Stimulated activated naive CD8-positive, alpha-beta T cell treated with anti-CD3 and anti-CD28 coated beads, Interleukin-15, Interleukin-2, amounts not matched to agents 100 ng/mL and 50 ng/mL, for 24 hours (primary cell): ENCODE results near the gene CCDC192.

ENCODE experiments used
- H3K27ac Mint-ChIP-seq: one replicate; pipeline ENCODE4 v1.8.0; 2021; ENCODE audit warnings: mild to moderate bottlenecking, mixed read lengths
- H3K27me3 Mint-ChIP-seq: one replicate; pipeline ENCODE4 v1.8.0; 2021; ENCODE audit warnings: mixed read lengths
- H3K36me3 Mint-ChIP-seq: one replicate; pipeline ENCODE4 v1.8.0; 2021; ENCODE audit warnings: low read depth, mixed read lengths
- H3K4me1 Mint-ChIP-seq: one replicate; pipeline ENCODE4 v1.8.0; 2021; ENCODE audit warnings: low read depth, mixed read lengths
- H3K4me3 Mint-ChIP-seq: one replicate; pipeline ENCODE4 v1.8.0; 2021; ENCODE audit warnings: mild to moderate bottlenecking, mixed read lengths
- H3K9me3 Mint-ChIP-seq: one replicate; pipeline ENCODE4 v1.8.0; 2021; ENCODE audit warnings: mixed read lengths

Gene CCDC192

GRCh38 chr5:127875235-127876021 lies 172.2 kb downstream of the CCDC192 start:
- no peak overlapping the region for H3K4me3 Mint-ChIP-seq
- H3K4me1 Mint-ChIP-seq, result no peaks in the 10 kb centered on the region
- H3K9me3 Mint-ChIP-seq, result no peaks in the 10 kb centered on the region
- no peaks in the 10 kb centered on the region for H3K36me3 Mint-ChIP-seq
- no peak overlapping the region for H3K27ac Mint-ChIP-seq
- no peaks in the 10 kb centered on the region for H3K27me3 Mint-ChIP-seq

- Mint-ChIP-seq H3K9me3 (no peaks in the 10 kb centered on the region), H3K36me3 (no peaks in the 10 kb centered on the region), H3K4me3 (no peak overlapping the region), H3K4me1 (no peaks in the 10 kb centered on the region), H3K27me3 (no peaks in the 10 kb centered on the region), H3K27ac (no peak overlapping the region)
Measured at GRCh38 chr5:127876384-127876783, 173.2 kb downstream of the CCDC192 start.

- no peaks in the 10 kb centered on the region for H3K9me3 Mint-ChIP-seq
Measured at GRCh38 chr5:127878174-127878750, 175.1 kb downstream of the CCDC192 start.

GRCh38 chr5:127884416-127884815 lies 181.2 kb downstream of the CCDC192 start:
- H3K27me3 Mint-ChIP-seq, result no peaks in the 10 kb centered on the region
- no peaks in the 10 kb centered on the region for H3K36me3 Mint-ChIP-seq
- H3K27ac Mint-ChIP-seq, result no peak overlapping the region
- H3K4me3 Mint-ChIP-seq, result no peak overlapping the region
- no peaks in the 10 kb centered on the region for H3K4me1 Mint-ChIP-seq
- H3K9me3 Mint-ChIP-seq, result no peaks in the 10 kb centered on the region

More at GRCh38 chr5:127878174-127878750, 175.1 kb downstream of the CCDC192 start:
- Mint-ChIP-seq H3K36me3 (no peaks in the 10 kb centered on the region), H3K27me3 (no peaks in the 10 kb centered on the region), H3K4me3 (no peak overlapping the region), H3K27ac (no peak overlapping the region), H3K4me1 (no peaks in the 10 kb centered on the region)

- no peaks in the 10 kb centered on the region for H3K4me1 Mint-ChIP-seq
- H3K4me3 Mint-ChIP-seq, result no peak overlapping the region
- no peak overlapping the region for H3K27ac Mint-ChIP-seq
- H3K36me3 Mint-ChIP-seq, result no peaks in the 10 kb centered on the region
- H3K27me3 Mint-ChIP-seq, result no peaks in the 10 kb centered on the region
- no peaks in the 10 kb centered on the region for H3K9me3 Mint-ChIP-seq
Measured at GRCh38 chr5:127885176-127885575, 182.0 kb downstream of the CCDC192 start.

GRCh38 chr5:127886081-127886480 lies 182.9 kb downstream of the CCDC192 start:
- H3K27ac Mint-ChIP-seq, result no peak overlapping the region
- H3K27me3 Mint-ChIP-seq, result no peaks in the 10 kb centered on the region
- no peaks in the 10 kb centered on the region for H3K9me3 Mint-ChIP-seq
- H3K4me3 Mint-ChIP-seq, result no peak overlapping the region
- no peaks in the 10 kb centered on the region for H3K4me1 Mint-ChIP-seq
- no peaks in the 10 kb centered on the region for H3K36me3 Mint-ChIP-seq

- no peaks in the 10 kb centered on the region for H3K9me3 Mint-ChIP-seq
- no peak overlapping the region for H3K27ac Mint-ChIP-seq
- H3K36me3 Mint-ChIP-seq, result no peaks in the 10 kb centered on the region
- no peak overlapping the region for H3K4me3 Mint-ChIP-seq
- no peaks in the 10 kb centered on the region for H3K27me3 Mint-ChIP-seq
- no peaks in the 10 kb centered on the region for H3K4me1 Mint-ChIP-seq
Measured at GRCh38 chr5:127887282-127887681, 184.1 kb downstream of the CCDC192 start.

GRCh38 chr5:127891942-127892341 lies 188.8 kb downstream of the CCDC192 start:
- Mint-ChIP-seq H3K36me3 (no peaks in the 10 kb centered on the region), H3K9me3 (no peaks in the 10 kb centered on the region), H3K27me3 (peaks cover 2% of the 10 kb centered on the region), H3K4me3 (no peak overlapping the region), H3K27ac (no peak overlapping the region), H3K4me1 (no peaks in the 10 kb centered on the region)

- no peaks in the 10 kb centered on the region for H3K9me3 Mint-ChIP-seq
- H3K27ac Mint-ChIP-seq, result no peak overlapping the region
- no peaks in the 10 kb centered on the region for H3K4me1 Mint-ChIP-seq
- H3K27me3 Mint-ChIP-seq, result peaks cover 5% of the 10 kb centered on the region
- H3K36me3 Mint-ChIP-seq, result no peaks in the 10 kb centered on the region
- H3K4me3 Mint-ChIP-seq, result no peak overlapping the region
Measured at GRCh38 chr5:127892467-127893207, 189.4 kb downstream of the CCDC192 start.

GRCh38 chr5:127893232-127893631 lies 190.0 kb downstream of the CCDC192 start:
- H3K4me3 Mint-ChIP-seq, result no peak overlapping the region
- H3K27me3 Mint-ChIP-seq, result peaks cover 5% of the 10 kb centered on the region
- H3K9me3 Mint-ChIP-seq, result no peaks in the 10 kb centered on the region
- H3K36me3 Mint-ChIP-seq, result no peaks in the 10 kb centered on the region
- no peak overlapping the region for H3K27ac Mint-ChIP-seq
- peaks cover under 1% of the 10 kb centered on the region for H3K4me1 Mint-ChIP-seq

GRCh38 chr5:127894461-127894860 lies 191.3 kb downstream of the CCDC192 start:
- H3K27ac Mint-ChIP-seq, result no peak overlapping the region
- no peak overlapping the region for H3K4me3 Mint-ChIP-seq
- H3K4me1 Mint-ChIP-seq, result peaks cover 10% of the 10 kb centered on the region
- H3K9me3 Mint-ChIP-seq, result no peaks in the 10 kb centered on the region
- no peaks in the 10 kb centered on the region for H3K36me3 Mint-ChIP-seq
- peaks cover 5% of the 10 kb centered on the region for H3K27me3 Mint-ChIP-seq

GRCh38 chr5:127898551-127899213 lies 195.5 kb downstream of the CCDC192 start:
- no peak overlapping the region for H3K27ac Mint-ChIP-seq
- peaks cover 10% of the 10 kb centered on the region for H3K4me1 Mint-ChIP-seq
- no peaks in the 10 kb centered on the region for H3K9me3 Mint-ChIP-seq
- no peaks in the 10 kb centered on the region for H3K36me3 Mint-ChIP-seq
- H3K4me3 Mint-ChIP-seq, result no peak overlapping the region
- H3K27me3 Mint-ChIP-seq, result peaks cover 5% of the 10 kb centered on the region

GRCh38 chr5:127899214-127899610 lies 196.0 kb downstream of the CCDC192 start:
- Mint-ChIP-seq H3K27ac (no peak overlapping the region), H3K4me3 (no peak overlapping the region), H3K9me3 (no peaks in the 10 kb centered on the region), H3K4me1 (peaks cover 10% of the 10 kb centered on the region), H3K27me3 (peaks cover 5% of the 10 kb centered on the region), H3K36me3 (no peaks in the 10 kb centered on the region)

GRCh38 chr5:127906562-127907204 lies 203.5 kb downstream of the CCDC192 start:
- no peak overlapping the region for H3K4me3 Mint-ChIP-seq
- no peaks in the 10 kb centered on the region for H3K36me3 Mint-ChIP-seq

More at GRCh38 chr5:127906562-127907204, 203.5 kb downstream of the CCDC192 start:
- H3K27ac Mint-ChIP-seq, result no peak overlapping the region
- H3K27me3 Mint-ChIP-seq, result peaks cover 3% of the 10 kb centered on the region
- peaks cover 9% of the 10 kb centered on the region for H3K4me1 Mint-ChIP-seq
- no peaks in the 10 kb centered on the region for H3K9me3 Mint-ChIP-seq
